Pulmonary artery endothelial cell (primary cell): ENCODE measurements around the gene SLC25A1. TPM values are rescaled to one million over a fixed set of nuclear protein-coding genes. Genes with fewer than 3 reads are reported as not detected.

Experiments used
- DNase-seq: peaks from one replicate; pipeline ENCODE4 v3.0.0-alpha.2; 2011; ENCODE audit warnings: low read depth, low spot score
- total RNA-seq: library from RNA; depleted of rRNA; stranded (reverse); fragments of >200 nt; gene quantifications from 2 replicates; pipeline ENCODE4 v1.2.3, GENCODE V29; 2014

Gene SLC25A1
- total RNA-seq, 1 donor from 2014 or later = 96.3 TPM

DNA sequence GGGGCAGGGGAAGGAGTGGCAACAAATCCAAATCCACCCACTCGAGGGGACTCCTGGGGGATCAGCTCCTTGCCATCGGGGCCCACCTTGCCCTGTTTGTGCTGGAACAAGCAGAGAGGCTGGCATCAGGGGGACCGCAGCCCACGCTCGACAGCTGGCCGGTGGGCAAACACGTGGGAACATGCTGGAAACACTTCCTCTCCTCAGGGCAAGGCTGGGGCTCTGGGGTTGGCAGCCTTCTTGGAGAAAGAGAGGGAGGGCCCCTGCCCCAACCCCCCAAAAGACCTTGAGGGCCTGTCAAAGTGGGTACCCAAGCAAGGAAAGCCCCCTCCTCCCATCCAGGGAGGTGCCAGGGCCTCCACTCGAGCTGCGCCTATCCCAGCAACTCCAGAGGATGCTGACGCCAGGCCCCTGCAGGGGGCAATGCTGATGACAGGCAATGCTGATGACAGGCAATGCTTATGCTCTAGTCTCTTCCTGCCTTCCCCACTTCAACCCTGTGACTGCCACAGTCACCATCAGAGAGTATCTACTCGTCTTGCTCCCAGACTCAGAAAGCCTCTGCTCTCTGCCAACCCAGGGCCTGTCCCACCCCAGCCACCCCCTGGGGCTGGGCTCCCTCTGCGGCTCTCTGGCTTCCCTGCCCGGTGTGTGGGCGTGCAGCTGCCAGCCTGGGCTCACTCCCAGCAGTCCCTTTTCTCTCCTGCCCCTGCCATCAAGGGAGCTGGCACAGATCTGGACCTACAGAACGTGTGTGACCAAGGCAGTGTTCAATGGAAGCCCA is 40.1 kb downstream of the SLC25A1 start:
- DNase-seq = no peak

DNA sequence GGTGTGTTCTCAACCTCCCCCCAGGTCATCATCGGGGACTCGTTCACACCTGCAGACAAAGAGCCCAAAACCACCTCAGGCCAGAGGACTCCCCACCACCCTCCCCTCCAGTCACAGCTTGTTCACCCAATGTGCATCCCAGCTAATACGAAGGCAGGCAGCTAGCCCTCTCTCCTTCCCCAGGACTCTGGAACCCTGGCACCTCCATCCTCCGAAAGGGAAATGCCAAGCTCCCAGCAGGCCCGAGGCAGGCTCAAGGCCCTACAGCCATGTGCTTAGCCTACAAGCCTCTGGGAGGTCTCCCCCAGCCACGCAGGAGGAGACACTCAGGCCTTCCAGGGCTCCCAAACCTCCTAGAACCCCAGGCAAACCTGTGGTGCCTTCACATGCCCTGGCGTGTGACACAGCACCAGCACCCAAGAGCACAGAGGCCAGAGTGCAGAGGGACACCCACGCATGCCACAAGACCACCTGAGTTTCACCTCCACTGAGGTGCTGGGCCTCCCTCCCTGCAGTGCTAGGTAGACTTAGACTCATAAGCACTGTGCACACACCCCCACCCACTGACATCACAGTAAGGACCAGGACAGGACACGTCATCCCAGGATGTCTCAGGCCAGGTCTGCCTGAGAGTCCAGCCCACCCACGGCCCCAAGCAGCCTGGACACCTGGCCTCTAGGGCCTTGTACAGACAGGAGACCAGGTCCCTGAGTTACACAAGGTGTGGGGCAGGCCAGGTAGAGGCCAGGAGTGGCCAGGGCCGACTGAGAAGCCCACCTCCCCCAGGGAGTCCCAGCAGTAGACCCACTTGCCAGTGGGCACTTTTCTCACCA is 40.9 kb downstream of the SLC25A1 start:
- no peak for DNase-seq

DNA sequence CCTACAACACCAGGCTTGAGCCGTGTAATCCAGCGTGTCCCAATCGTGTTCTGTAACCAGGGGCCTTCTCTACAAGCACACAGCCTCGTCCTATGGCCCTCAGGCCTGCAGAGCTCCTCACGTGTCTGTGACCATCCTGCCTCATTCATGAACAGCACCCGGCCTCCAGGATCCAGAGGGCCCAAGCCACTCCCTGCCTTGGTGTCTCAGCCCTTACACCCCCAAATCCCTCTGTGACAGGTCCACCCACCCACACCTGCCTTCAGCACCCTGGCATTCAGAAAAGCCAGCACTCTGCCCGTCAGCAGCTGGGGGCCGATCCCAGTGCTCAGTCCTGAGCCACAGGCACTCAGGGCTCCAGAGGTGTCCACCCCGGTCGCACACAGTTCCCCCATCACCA is 41.6 kb downstream of the SLC25A1 start:
- no peak for DNase-seq

DNA sequence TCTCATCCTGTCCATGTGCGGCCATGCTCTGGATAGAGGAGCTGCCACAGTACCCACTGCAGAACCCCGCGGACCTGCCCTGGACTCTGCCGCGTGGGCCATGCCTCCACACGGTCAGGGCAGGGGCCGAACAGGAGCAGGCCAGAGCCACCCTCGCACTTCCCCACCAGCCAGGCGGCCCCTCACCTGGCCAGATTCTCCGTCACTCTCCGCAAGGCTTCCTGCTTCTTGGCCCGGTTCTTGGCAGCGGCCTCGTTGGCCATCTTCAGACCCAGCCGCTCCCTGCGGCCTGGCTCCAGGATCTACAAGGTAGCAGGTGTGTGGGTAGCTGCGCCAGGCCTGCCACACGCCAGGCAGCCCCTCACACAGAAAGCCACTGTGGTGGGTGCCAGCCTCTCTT is 43.7 kb downstream of the SLC25A1 start:
- DNase-seq = no peak

- no peak for DNase-seq
Measured at GRCh38 chr22:19134176-19134831, 44.2 kb downstream of the SLC25A1 start.

DNA sequence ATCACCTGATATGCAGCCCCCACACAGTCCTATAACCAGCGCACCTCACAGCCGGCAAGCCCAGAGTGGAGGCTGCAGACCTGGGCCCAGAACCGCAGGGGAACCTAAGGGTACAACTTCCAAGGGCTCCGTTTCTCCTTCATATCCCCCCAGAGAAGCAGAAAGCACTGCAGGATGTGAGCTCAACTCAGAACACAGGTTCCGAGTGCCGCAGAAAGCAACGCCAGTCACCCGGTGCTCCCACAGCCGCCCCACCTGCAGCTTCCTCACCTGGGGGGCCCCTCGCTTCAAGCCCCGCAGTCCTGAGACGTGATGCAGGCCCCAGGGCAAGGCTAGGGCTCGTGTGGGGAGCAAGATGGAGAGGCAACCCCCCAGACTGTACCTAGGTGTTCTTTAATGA is 45.0 kb downstream of the SLC25A1 start:
- no peak for DNase-seq

- DNase-seq = no peak
Measured at GRCh38 chr22:19132693-19133400, 45.7 kb downstream of the SLC25A1 start.

GRCh38 chr22:19132153-19132552 is 46.4 kb downstream of the SLC25A1 start:
- DNase-seq = no peak

GRCh38 chr22:19131685-19132015 is 46.9 kb downstream of the SLC25A1 start:
- no peak for DNase-seq

GRCh38 chr22:19130959-19131684 is 47.4 kb downstream of the SLC25A1 start, which contains the start of gene TSSK2:
Gene TSSK2, plus strand, starts transcription at chr22:19131308. Its CDS starts 92 bp downstream, at chr22:19131400.
- no peak for DNase-seq

- no peak for DNase-seq
Measured at GRCh38 chr22:19129871-19130270, 48.7 kb downstream of the SLC25A1 start.

DNA sequence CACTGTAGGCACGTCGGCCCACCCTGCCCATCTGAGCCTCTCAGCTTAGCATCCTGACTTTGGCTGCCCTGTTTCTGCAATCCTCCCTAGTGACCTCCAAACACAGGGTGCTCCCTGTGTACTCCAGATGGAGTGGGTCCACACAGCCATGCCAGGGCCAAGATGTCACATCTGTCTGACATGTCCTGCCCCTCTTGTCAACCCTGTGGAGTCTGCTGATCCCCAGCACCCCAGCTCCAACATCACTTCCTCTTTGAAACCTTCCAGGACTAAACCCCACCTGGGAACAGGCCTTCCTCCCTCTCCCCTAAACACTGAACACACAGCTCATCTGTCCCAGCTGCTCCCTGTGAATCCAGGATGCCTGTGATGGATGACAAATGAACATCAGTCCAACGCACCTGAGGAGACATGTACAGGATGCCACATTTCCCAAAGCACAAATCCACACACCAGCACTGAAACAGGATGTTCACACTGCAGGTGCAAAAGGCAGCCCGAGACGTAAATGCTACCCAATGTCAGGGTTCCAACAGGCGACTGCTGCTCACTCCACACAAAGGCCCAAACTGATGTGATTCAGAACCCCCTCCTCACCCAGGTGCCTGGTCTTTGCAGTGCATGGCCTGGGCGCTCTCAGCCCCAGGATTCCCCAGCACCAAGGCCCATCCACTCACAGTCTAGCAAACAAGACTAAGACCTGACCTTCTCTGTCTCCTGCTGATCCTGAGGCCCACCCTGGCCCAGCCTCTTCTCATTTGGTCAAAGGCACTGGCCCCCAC is 49.4 kb downstream of the SLC25A1 start:
- no peak for DNase-seq

DNA sequence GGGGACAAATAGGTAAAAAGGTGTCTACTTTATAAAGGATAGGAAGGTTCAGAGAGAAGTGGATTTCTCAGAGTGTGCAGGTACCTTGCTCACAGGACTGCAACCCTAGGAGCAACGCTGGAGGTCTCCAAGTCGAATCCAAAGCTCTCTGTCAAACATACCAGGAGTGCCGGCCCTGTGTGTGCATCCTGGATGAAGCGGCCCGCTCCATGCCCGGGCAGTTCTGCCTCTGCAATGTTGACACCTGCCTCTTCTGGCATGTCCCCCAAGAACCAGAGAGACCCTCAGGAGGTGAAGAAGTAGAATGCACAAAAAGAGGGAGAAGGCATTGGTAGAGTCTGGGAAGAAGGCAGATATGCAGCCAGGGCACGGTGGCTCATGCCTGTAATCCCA is 50.5 kb downstream of the SLC25A1 start:
- DNase-seq = no peak

- DNase-seq = no peak
Measured at GRCh38 chr22:19127329-19128008, 51.1 kb downstream of the SLC25A1 start.

DNA sequence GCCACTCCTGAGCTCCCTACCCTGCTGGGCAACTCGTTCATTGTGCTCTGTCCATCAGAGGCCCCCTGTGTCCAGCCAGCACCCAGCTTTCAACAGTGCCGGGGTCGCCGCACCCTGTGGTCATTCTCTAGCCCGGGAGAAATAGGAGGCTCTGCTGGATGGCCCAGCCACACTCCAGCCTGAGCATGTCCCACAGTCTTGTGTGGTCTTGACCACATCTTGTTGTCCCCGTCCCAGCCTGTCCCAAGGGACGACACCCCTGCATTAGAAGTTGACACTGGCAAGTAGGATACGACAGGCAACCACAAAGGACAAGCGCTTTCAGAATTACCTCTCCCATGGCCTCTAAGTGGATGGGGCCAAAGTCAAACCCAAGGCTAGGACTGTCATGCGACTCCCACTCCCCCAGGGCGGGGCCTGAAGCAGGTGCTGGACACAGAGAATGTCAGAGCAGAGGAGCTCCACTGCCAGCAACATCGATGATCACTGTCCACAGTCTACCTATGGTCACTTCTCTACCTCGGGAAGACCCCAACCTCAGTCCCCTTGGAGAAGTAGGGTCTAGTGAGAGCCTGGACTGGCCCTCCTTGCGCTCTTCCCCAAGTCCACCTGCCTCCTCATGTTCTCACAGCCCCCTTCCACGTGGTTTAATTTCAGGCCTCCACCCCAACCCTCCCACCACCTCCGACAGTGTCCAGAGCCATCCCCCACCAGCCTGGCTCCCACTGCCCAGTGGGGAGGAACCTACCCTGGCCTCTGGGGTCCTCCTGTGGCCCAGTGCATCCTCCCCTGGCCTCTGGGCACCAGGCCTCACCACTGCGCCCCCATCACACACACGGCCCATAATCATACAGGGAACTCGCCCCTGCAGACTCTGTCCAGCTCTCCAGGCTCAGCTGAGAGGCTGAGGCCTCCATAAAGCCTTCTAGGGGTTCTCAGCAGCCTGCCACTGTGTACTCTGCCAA is 51.9 kb downstream of the SLC25A1 start:
- DNase-seq = no peak
